Stimulated activated memory B cell treated with anti-CD40 and anti-IgM and Interleukin-4, amounts not matched to agents 10 μg/mL and 1 μg/mL and 100 μg/mL, for 72 hours (primary cell): Measurements from ENCODE around the gene PTH2R.

ENCODE experiments used
- ATAC-seq: fragments of 150-1000 bp; cut with Tn5 transposase; 2 replicates; pipeline ENCODE4 v1.10.0; 2021
- H3K27ac Mint-ChIP-seq: one replicate; pipeline ENCODE4 v1.8.0; 2022; ENCODE audit warnings: mild to moderate bottlenecking, mixed read lengths
- H3K27me3 Mint-ChIP-seq: one replicate; pipeline ENCODE4 v1.8.0; 2022; ENCODE audit warnings: mixed read lengths
- H3K36me3 Mint-ChIP-seq: one replicate; pipeline ENCODE4 v1.8.0; 2022; ENCODE audit warnings: mixed read lengths
- H3K4me1 Mint-ChIP-seq: one replicate; pipeline ENCODE4 v1.8.0; 2022; ENCODE audit warnings: mixed read lengths
- H3K4me3 Mint-ChIP-seq: one replicate; pipeline ENCODE4 v1.8.0; 2022; ENCODE audit warnings: mild to moderate bottlenecking, moderate library complexity, mixed read lengths
- H3K9me3 Mint-ChIP-seq: one replicate; pipeline ENCODE4 v1.8.0; 2022; ENCODE audit warnings: mixed read lengths

PTH2R gene

DNA sequence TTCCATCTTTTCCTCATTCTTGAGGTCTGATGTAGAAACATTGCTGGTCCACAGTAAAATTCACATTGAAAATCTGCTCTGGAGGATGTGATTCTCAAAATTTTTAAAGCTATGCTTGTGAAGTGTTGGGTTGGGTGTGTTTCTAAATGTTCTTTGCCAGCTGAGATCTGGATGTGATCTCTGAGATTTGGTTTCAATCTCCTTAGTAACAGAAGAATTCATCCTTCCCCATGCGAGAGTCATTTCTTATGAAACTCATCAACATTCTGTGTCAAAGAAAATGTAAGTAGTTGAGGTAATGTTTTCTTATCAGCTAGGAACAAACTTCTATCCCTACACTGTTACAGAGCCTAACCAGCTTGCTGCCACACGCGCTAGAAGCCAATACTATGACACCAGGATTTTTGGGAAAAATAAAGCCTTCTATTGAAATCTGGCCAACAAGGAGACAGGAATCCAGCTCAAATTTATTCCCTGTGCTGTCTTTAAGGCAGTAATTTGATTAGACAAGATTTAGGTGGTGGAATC is 134.9 kb downstream of the PTH2R start:
- H3K4me3 Mint-ChIP-seq: no peak overlapping the region
- H3K9me3 Mint-ChIP-seq: no peaks in the 10 kb centered on the region
- no peaks in the 10 kb centered on the region for H3K4me1 Mint-ChIP-seq
- no peak for ATAC-seq
- no peaks in the 10 kb centered on the region for H3K36me3 Mint-ChIP-seq
- H3K27ac Mint-ChIP-seq: no peak overlapping the region
- no peaks in the 10 kb centered on the region for H3K27me3 Mint-ChIP-seq

DNA sequence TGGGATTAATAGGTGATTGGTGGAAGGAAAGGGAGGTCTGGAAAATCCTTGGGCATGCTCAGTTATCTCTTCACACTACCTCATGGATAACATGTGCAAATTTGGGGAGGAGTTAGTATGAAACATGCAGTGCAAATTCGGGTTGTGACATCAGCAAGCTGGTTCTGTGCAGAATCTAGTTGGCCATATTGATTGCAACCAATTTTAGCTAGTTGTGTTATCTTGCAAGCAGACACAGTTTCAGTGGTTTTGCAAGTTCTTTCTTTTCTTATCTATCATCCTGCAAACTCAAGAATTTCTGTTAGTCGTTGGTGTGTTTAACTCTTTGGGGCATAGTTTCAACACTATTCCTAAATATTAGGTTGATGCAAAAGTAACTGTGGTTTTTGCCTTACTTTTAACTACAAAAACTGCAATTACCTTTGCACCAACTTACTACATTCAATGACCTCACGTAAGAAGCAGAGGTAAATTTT is 135.4 kb downstream of the PTH2R start:
- H3K4me1 Mint-ChIP-seq: no peaks in the 10 kb centered on the region
- ATAC-seq: no peak
- H3K9me3 Mint-ChIP-seq: no peaks in the 10 kb centered on the region
- H3K36me3 Mint-ChIP-seq: no peaks in the 10 kb centered on the region
- H3K27me3 Mint-ChIP-seq: no peaks in the 10 kb centered on the region
- no peak overlapping the region for H3K4me3 Mint-ChIP-seq
- H3K27ac Mint-ChIP-seq: no peak overlapping the region

DNA sequence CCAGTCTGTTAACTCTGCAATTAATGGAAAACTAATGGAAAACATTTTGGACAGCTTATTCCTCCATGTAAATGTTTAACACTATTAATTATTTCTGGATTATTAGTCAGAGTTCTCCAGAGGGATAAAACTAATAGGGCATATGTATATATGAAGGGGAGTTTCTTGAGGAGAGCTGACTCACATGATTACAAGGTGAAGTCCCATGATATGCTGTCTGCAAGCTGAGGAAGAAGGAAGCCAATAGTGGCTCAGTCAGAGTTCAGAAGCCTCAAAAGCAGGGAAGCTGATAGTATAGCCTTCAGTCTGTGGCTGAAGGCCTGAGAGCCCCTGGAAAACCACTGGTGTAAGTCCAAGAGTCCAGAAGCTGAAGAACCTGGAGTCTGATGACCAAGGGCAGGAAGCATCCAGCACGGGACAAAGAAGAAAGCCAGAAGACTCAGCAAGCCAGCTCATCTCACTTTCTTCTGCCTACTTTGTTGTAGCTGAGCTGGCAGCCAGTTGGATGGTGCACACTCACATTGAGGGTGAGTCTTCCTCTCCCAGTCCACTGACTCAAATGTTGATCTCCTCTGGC is 136.0 kb downstream of the PTH2R start:
- no peak for ATAC-seq
- H3K4me1 Mint-ChIP-seq: no peaks in the 10 kb centered on the region
- no peaks in the 10 kb centered on the region for H3K9me3 Mint-ChIP-seq
- no peak overlapping the region for H3K4me3 Mint-ChIP-seq
- H3K27ac Mint-ChIP-seq: no peak overlapping the region
- H3K27me3 Mint-ChIP-seq: no peaks in the 10 kb centered on the region
- no peaks in the 10 kb centered on the region for H3K36me3 Mint-ChIP-seq
